Measurements from ENCODE around the gene KCNK10.

KCNK10 gene

DNA sequence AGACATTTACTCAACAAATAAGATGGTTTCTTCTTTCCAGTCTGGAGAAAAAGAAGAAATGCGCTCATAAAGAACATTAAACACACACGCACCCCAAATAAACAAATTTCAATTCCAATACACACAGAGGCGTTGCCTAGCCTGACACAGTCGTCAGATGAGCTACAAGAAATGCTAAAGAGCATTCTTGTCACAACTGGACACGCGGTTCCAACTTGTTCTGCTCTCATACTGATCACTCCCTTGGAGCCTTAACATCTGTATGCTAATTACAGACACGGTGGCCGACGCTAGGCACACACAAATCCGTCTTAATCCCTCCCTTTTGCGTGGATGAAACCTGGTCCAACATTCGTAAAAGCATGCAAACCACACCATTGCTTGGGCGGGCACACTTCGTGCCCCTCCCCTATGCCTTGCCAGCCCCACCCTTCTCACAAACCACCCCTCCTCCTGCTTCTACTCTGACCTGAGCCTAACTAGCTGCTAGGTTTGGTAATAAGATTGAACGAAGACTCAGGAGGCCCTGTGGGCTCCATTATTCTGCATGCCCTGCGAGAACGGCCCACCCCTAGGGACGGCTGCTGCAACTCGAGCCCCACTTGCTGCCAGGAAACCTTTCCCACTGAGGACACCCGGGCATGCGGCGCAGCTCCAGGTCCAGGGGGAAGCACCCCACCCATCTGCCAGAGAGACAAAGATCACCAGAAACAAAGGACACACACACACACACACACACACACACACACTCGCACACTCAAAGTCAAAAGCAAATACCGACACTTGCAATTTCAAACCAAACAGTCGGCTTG lies 1.2 kb downstream of the KCNK10 start:
- Histone ChIP-seq H3K36me3 (ENCODE audit: insufficient read depth, low read length) (no peaks in the 10 kb centered on the region), H3K4me1 (ENCODE audit: insufficient read depth, low read length) (no peaks in the 10 kb centered on the region), H3K27me3 (ENCODE audit: insufficient read depth, low read length, poor library complexity) (peaks cover 5% of the 10 kb centered on the region), H4K20me1 (ENCODE audit: insufficient read depth, low read length) (no peaks in the 10 kb centered on the region), H3K79me2 (ENCODE audit: insufficient read depth, low read length) (no peaks in the 10 kb centered on the region), H2AFZ (ENCODE audit: low read depth, low read length) (no peak overlapping the region), H3K27ac (ENCODE audit: low read length) (no peak overlapping the region), H3K9me3 (ENCODE audit: insufficient read depth, low read length, severe bottlenecking) (no peaks in the 10 kb centered on the region), H3K4me3 (ENCODE audit: low read depth in 1 of 2, low read length in 2 of 2) (no peak overlapping the region), H3K4me2 (ENCODE audit: insufficient read depth, low read length) (no peak overlapping the region), H3K9ac (ENCODE audit: low read depth, low read length) (no peak overlapping the region)
- no peak for ATAC-seq (ENCODE audit: insufficient read depth, low read depth)
- DNase-seq = no peak
- no peak for TF ChIP-seq CTCF (IDR thresholded peaks at IDR 0.05; ENCODE audit: borderline replicate concordance, extremely low read depth, low read length, poor library complexity, severe bottlenecking)
- no peak for TF ChIP-seq EZH2 (IDR thresholded peaks at IDR 0.05; ENCODE audit: borderline replicate concordance, low read depth, low read length, severe bottlenecking)

DNA sequence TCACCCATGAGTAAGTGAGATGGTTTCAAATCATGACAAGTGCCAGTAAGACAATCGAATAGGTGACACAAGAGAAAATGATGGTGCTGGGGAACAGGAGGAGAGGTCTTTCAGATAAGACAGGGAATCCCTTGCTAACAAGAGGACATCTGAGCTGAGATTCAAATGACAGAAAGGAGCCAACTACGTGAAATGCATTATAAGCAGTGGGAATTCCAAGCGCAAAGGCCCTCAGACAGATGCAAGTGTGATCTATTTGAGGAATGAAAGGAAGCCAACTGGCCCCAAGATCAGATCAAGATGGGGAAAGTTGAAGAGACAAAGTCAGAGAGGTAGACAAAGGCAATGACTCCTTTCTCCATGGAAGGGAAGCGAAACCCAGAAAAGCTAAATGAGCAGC lies 4.7 kb downstream of the KCNK10 start:
- H3K4me1 ChIP-seq (ENCODE audit: insufficient read depth, low read length) = no peaks in the 10 kb centered on the region
- no peaks in the 10 kb centered on the region for H4K20me1 ChIP-seq (ENCODE audit: insufficient read depth, low read length)
- H3K9ac ChIP-seq (ENCODE audit: low read depth, low read length) = no peak overlapping the region
- H3K79me2 ChIP-seq (ENCODE audit: insufficient read depth, low read length) = no peaks in the 10 kb centered on the region
- no peak for TF ChIP-seq EZH2 (IDR thresholded peaks at IDR 0.05; ENCODE audit: borderline replicate concordance, low read depth, low read length, severe bottlenecking)
- no peak overlapping the region for H2AFZ ChIP-seq (ENCODE audit: low read depth, low read length)
- ATAC-seq (ENCODE audit: insufficient read depth, low read depth) (no peak), DNase-seq (no peak)
- no peak overlapping the region for H3K27ac ChIP-seq (ENCODE audit: low read length)
- no peak overlapping the region for H3K4me3 ChIP-seq (ENCODE audit: low read depth in 1 of 2, low read length in 2 of 2)
- H3K27me3 ChIP-seq (ENCODE audit: insufficient read depth, low read length, poor library complexity) = peaks cover 5% of the 10 kb centered on the region
- H3K4me2 ChIP-seq (ENCODE audit: insufficient read depth, low read length) = no peak overlapping the region
- no peaks in the 10 kb centered on the region for H3K36me3 ChIP-seq (ENCODE audit: insufficient read depth, low read length)
- no peaks in the 10 kb centered on the region for H3K9me3 ChIP-seq (ENCODE audit: insufficient read depth, low read length, severe bottlenecking)

GRCh38 chr14:88316521-88316920 lies 6.5 kb downstream of the KCNK10 start:
- TF ChIP-seq CTCF (IDR thresholded peaks at IDR 0.05; ENCODE audit: borderline replicate concordance, extremely low read depth, low read length, poor library complexity, severe bottlenecking) = no peak
- TF ChIP-seq EZH2 (IDR thresholded peaks at IDR 0.05; ENCODE audit: borderline replicate concordance, low read depth, low read length, severe bottlenecking) = no peak
- ATAC-seq (ENCODE audit: insufficient read depth, low read depth) = no peak

DNA sequence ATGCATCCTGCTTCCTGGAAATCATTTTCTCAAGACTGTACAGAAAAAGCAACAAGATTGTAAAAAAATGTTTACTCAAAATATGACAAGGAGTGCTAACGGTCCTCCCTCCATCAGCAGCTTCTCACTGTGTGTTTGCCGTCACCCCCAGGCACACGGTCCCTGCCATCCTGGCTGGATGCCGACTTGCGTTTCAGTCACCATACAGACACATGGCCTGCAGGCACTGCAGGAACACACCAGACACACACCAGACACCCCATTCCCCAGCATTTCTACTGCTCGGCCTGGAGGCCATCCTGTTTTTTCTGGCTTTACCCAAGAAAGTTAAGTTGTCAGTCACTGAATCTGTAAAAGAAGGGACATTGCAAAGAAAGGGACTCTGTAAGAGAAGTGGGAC lies 10.8 kb downstream of the KCNK10 start:
- Histone ChIP-seq H3K36me3 (ENCODE audit: insufficient read depth, low read length) (no peaks in the 10 kb centered on the region), H3K27ac (ENCODE audit: low read length) (no peak overlapping the region), H3K4me2 (ENCODE audit: insufficient read depth, low read length) (no peak overlapping the region), H3K9me3 (ENCODE audit: insufficient read depth, low read length, severe bottlenecking) (no peaks in the 10 kb centered on the region), H2AFZ (ENCODE audit: low read depth, low read length) (no peak overlapping the region), H3K4me1 (ENCODE audit: insufficient read depth, low read length) (no peaks in the 10 kb centered on the region), H3K79me2 (ENCODE audit: insufficient read depth, low read length) (no peaks in the 10 kb centered on the region), H3K27me3 (ENCODE audit: insufficient read depth, low read length, poor library complexity) (no peaks in the 10 kb centered on the region), H3K4me3 (ENCODE audit: low read depth in 1 of 2, low read length in 2 of 2) (no peak overlapping the region), H4K20me1 (ENCODE audit: insufficient read depth, low read length) (no peaks in the 10 kb centered on the region), H3K9ac (ENCODE audit: low read depth, low read length) (no peak overlapping the region)
- ATAC-seq (ENCODE audit: insufficient read depth, low read depth) (no peak), DNase-seq (no peak)
- TF ChIP-seq EZH2 (IDR thresholded peaks at IDR 0.05; ENCODE audit: borderline replicate concordance, low read depth, low read length, severe bottlenecking) (no peak), CTCF (IDR thresholded peaks at IDR 0.05; ENCODE audit: borderline replicate concordance, extremely low read depth, low read length, poor library complexity, severe bottlenecking) (no peak)

More at GRCh38 chr14:88316521-88316920, 6.5 kb downstream of the KCNK10 start:
- Histone ChIP-seq H3K4me3 (ENCODE audit: low read depth in 1 of 2, low read length in 2 of 2) (no peak overlapping the region), H3K4me2 (ENCODE audit: insufficient read depth, low read length) (no peak overlapping the region), H3K9me3 (ENCODE audit: insufficient read depth, low read length, severe bottlenecking) (no peaks in the 10 kb centered on the region), H3K36me3 (ENCODE audit: insufficient read depth, low read length) (no peaks in the 10 kb centered on the region), H3K27ac (ENCODE audit: low read length) (no peak overlapping the region), H2AFZ (ENCODE audit: low read depth, low read length) (no peak overlapping the region), H3K79me2 (ENCODE audit: insufficient read depth, low read length) (no peaks in the 10 kb centered on the region), H3K4me1 (ENCODE audit: insufficient read depth, low read length) (no peaks in the 10 kb centered on the region), H4K20me1 (ENCODE audit: insufficient read depth, low read length) (no peaks in the 10 kb centered on the region), H3K27me3 (ENCODE audit: insufficient read depth, low read length, poor library complexity) (peaks cover 5% of the 10 kb centered on the region), H3K9ac (ENCODE audit: low read depth, low read length) (no peak overlapping the region)
- DNase-seq = no peak

Measured in DND-41 (cell line).